ENCODE data around the gene ARID2.

The ARID2 gene

GRCh38 chr12:45839917-45840316 is 110.4 kb downstream of the ARID2 start:
- POLR2A ChIA-PET (ENCODE audit: low non-redundant PET): no interaction called here
- no peak overlapping the region for H3K27ac ChIP-seq
- TF ChIP-seq CTCF (conservative IDR thresholded peaks at IDR 0.05; ENCODE audit: low read depth): no peak
- CTCF ChIA-PET: no interaction called here
- no peak for DNase-seq (ENCODE audit: low spot score)

DNA sequence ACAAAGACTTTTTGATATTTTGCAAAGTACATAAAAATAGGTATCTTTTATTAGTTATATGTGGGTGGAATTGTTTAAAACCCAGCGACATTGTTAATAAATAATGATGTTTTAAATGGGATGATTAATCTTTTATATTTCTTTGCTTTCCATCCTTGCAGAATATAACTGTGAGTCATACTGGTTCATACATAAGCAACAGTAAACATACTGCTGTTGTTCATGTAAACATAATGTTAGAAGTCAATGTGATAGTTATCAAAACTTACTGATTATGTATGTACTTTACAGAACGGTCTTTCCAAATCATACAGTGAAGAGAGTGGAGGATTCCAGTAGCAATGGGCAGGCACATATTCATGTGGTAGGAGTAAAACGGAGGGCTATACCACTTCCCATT is 119.8 kb downstream of the ARID2 start:
- ChIA-PET POLR2A (ENCODE audit: low non-redundant PET) (no interaction called here), CTCF (no interaction called here)
- no peak for DNase-seq (ENCODE audit: low spot score)
- TF ChIP-seq CTCF (conservative IDR thresholded peaks at IDR 0.05; ENCODE audit: low read depth): no peak
- no peak overlapping the region for H3K27ac ChIP-seq

DNA sequence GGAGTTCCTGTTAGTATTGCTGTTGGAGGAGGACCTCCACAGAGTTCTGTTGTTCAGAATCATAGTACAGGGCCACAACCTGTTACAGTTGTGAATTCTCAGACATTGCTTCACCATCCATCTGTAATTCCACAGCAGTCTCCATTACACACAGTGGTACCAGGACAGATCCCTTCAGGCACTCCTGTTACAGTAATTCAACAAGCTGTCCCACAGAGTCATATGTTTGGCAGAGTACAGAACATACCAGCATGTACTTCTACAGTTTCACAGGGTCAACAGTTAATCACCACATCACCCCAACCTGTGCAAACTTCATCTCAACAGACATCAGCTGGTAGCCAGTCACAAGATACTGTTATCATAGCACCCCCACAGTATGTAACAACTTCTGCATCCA is 120.8 kb downstream of the ARID2 start:
- no peak for DNase-seq (ENCODE audit: low spot score)
- POLR2A ChIA-PET (ENCODE audit: low non-redundant PET): no interaction called here
- H3K27ac ChIP-seq: no peak overlapping the region
- TF ChIP-seq CTCF (conservative IDR thresholded peaks at IDR 0.05; ENCODE audit: low read depth): no peak
- CTCF ChIA-PET: no interaction called here

GRCh38 chr12:45852508-45852907 is 123.0 kb downstream of the ARID2 start:
- TF ChIP-seq CTCF (conservative IDR thresholded peaks at IDR 0.05; ENCODE audit: low read depth): no peak
- ChIA-PET POLR2A (ENCODE audit: low non-redundant PET) (no interaction called here), CTCF (interaction anchor here (0.6 kb wide), 1 partner anchor 30 kb away, joined by 3 read pairs; no protein-coding TSS in a partner anchor)
- no peak overlapping the region for H3K27ac ChIP-seq
- no peak for DNase-seq (ENCODE audit: low spot score)

GRCh38 chr12:45853550-45853949 is 124.0 kb downstream of the ARID2 start:
- CTCF ChIA-PET: no interaction called here
- POLR2A ChIA-PET (ENCODE audit: low non-redundant PET): no interaction called here
- no peak for TF ChIP-seq CTCF (conservative IDR thresholded peaks at IDR 0.05; ENCODE audit: low read depth)
- no peak overlapping the region for H3K27ac ChIP-seq
- no peak for DNase-seq (ENCODE audit: low spot score)

- DNase-seq (ENCODE audit: low spot score): no peak
- ChIA-PET CTCF (interaction anchor here (0.6 to 0.7 kb wide), 2 partner anchors 439 to 532 kb away, joined by 3 to 5 read pairs; no protein-coding TSS in a partner anchor), POLR2A (ENCODE audit: low non-redundant PET) (no interaction called here)
- no peak for TF ChIP-seq CTCF (conservative IDR thresholded peaks at IDR 0.05; ENCODE audit: low read depth)
- H3K27ac ChIP-seq: no peak overlapping the region
These were observed 133.8 kb downstream of the ARID2 start for GRCh38 chr12:45863332-45863731.

GRCh38 chr12:45866299-45866698 is 136.8 kb downstream of the ARID2 start:
- no peak overlapping the region for H3K27ac ChIP-seq
- ChIA-PET CTCF (interaction anchor here (0.7 kb wide), 1 partner anchor 222 kb away, joined by 3 read pairs; no protein-coding TSS in a partner anchor), POLR2A (ENCODE audit: low non-redundant PET) (no interaction called here)
- TF ChIP-seq CTCF (conservative IDR thresholded peaks at IDR 0.05; ENCODE audit: low read depth): no peak
- DNase-seq (ENCODE audit: low spot score): no peak

Data from RWPE1 (cell line).